IPS-NIHi11 (cell line): ENCODE data around the gene HOXB6.

ENCODE experiments used
- DNase-seq: peaks from one replicate; pipeline ENCODE4 v3.0.0; 2012; ENCODE audit warnings: mixed read lengths, low spot score

The HOXB6 gene

GRCh38 chr17:48565925-48566710, 38.7 kb downstream of the HOXB6 start:
- DNase-seq: no peak

- DNase-seq: no peak
These were observed 39.7 kb downstream of the HOXB6 start for GRCh38 chr17:48565022-48565554.

DNA sequence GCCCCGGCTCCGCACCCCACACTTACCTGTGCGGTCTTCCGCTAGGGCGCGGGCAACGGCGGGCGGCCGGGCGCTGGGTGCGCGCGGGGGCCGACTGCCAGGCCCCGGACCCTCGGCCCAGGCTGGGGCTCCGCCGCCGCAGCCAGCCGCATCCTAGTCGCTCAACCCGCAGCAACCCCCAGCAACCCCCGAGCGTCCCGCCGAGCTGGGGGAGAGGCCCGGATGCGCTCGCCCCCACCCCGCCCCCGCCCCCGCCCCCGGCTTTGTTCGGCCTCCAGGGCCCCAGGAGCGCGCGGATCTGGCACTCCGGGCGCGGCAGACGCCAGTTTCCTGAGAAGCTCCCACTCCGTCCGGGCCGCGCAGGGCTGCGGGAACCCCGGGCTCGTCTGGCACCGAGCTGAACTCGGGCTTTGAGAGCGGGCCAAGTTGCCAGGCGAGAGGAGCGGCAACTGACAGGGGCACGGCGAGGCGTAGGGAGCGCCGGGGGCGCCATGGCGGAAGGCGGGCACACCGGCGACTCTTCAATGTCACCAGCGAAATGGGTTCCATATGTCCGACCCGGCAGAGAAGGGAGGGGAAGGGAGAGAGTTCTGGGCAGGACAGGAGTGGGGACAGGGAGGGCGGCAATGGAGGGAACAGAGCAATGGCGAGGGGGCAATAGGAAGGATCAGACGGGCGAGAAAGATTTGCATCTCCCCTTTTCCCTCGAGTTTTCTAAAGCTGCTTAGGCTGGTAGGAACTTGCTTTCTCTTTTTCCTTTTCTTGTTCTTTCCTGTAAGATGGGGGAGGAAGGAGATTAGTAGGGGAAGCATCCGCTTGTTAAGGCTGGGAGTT, 40.4 kb downstream of the HOXB6 start:
- no peak for DNase-seq

GRCh38 chr17:48563867-48564187, 41.0 kb downstream of the HOXB6 start:
- no peak for DNase-seq

GRCh38 chr17:48563385-48563838, 41.4 kb downstream of the HOXB6 start:
- no peak for DNase-seq

DNA sequence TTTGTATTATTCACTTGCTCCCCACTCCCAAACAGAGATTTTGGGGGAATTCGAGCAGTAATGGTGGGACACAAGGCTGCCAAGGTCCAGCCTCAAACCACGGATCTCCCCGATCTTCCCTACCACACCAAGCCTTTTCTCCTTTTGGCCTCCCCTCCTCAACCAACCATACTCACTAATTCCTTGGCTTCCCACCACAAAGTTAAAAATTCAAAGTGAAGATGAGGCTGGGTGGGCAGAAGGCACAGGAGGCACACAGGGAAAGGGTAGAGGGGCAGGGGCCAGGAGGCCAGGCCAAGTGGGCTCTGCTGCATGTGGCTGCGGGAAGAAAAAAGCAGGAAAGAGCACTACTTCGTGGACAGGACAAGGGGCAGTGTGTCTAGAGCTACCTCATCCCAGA, 41.9 kb downstream of the HOXB6 start:
- no peak for DNase-seq

DNA sequence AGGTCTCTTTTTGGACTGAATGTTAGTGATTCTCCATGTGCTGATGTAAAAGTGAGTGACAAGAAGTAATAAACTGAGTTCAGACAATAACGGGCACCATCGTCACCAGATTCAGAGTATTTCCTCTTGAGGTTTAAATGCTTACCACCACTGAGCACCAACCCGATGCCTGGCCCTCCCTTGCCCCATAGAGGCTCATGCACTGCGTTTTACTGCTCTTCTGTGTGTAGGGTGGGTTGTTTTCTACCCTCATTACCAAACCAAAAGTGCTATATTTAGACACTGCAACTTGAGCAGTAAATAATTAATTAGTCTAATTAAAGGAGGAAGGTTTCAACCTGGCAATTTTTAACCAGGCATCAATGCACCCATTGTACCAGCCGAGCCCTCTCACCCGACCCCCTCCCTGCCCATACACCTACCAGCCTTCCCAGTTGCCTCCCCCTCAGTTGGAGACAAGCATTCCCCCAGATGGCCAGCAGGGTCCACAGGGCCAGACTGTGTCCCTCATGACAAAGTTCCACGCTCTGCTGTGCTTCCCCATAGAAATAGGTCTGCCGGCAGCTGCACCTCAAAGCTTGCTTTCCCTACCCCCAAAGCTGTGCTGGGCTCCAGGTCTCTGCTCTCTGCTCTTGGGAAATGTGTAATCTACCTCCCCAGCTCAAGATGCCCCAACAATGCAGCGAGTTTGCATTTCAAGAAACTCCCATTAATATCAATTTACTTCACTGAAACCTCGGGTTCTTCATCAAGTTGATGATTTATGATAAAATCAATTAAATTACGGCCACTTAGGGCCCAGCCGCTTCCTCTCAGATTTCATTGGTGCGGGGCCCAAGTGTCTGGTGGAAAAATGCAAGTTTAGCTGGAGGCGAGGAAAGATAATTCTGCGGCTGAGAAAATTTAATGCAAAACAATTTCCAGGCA, 42.6 kb downstream of the HOXB6 start:
- DNase-seq: no peak

DNA sequence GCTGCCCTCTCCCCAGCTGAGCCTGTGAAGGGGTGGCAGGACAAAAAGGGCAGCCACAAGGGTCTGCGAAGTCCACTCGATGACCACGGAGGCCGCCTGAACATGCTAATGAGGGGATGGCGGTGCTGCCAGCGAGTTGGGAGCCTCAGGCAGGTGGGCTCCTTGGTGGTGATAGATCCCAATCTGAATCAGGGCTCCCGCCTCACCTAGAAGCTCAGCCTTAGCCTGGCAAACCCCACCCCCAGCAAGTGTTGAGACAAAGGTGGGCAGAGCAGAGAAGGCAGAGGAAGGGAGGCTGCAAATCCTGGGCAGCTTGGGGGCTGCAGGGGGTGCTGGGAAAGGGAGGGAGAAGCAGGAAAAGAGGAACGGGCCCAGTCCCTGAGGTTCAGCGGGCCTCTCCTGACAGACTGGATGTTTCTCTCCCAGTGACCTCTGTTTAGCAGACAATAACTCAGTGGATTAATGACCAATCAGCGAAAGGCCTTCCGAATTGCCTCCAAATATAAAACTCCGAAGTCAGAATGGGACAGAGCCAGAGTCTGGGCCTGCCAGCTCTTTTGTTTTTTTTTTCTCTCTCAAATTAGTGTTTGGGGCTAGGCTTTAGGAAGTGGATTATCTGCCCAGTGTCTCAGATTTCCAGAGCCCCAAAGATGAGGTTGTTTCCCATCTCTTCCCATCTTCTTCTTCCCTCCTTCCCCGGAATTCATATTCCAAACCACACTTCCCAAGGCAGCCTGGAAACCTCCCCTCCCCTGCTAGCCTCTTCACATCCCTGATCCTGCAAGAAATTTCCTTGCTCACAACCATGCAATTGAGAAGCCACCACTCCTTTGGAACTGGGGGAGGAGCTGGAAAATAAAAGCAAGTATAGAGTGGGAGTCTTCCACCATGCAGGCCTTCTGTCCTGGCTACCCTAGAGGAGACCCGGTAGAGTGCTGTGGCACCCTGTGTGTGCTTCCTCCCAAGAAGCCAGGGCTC, 44.7 kb downstream of the HOXB6 start:
- DNase-seq: no peak

GRCh38 chr17:48559122-48559839, 45.5 kb downstream of the HOXB6 start:
- no peak for DNase-seq

GRCh38 chr17:48558831-48559121, 46.0 kb downstream of the HOXB6 start:
- no peak for DNase-seq

DNA sequence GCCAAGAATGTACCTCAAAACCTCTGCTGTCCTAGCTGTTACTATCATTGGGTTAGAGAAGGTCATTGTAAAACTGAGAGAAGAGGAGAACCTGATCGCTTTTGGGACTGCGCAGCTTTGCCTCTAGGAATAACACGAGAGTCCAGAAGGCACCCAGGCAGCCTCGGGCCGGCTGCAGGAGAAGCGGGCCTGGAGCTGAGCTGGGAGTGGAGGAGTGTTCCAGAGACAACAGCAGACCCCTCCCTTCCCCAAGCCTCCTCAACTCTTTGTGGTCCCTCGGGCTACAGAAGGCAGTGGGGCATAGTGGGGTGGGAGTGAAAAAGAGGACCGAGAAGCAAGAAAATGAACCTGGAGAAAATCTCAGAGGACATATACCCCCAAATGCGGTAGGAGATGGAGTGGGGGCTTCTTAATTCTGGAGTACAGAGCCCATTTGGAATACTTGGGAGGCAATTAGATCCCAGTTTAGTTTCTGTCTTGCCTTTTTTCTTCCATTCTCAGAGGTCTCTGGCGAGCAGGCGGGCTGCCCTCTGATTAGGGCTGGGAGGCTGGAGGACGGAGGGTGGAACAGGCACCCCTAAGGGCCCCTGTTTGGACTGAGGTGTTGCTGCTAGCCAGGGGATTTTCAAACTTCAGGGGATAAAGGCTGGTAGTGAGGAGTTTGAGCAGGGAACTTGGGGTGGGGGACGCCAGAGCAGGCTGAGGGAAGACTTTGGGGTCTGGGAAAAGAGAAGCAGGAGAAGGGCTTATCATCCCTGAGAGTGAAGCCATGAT, 46.5 kb downstream of the HOXB6 start:
- DNase-seq: no peak

GRCh38 chr17:48556576-48557401, 48.0 kb downstream of the HOXB6 start:
- DNase-seq: no peak

DNA sequence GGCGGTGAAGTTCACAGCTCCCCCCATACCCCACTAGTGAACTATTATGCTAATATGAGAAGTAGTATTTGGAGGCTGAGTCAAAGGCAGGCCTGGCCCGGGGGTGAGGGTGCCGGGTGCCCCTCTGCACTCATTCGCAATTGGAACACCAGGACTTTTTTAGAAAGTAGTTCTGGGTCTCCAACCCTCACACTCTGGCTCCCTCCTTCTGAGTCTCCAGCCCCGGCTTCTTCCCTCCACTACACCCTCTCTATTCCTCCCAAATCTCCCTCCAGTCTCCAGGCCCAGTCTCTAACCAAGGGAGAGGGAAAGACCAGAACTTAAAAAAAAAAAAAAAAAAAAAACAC, 48.6 kb downstream of the HOXB6 start:
- no peak for DNase-seq

GRCh38 chr17:48555258-48556228, 49.2 kb downstream of the HOXB6 start:
- DNase-seq: no peak

- DNase-seq: no peak
These were observed 50.2 kb downstream of the HOXB6 start for GRCh38 chr17:48554412-48555257.

- DNase-seq: no peak
These were observed 51.0 kb downstream of the HOXB6 start for GRCh38 chr17:48553826-48554225.

- DNase-seq: no peak
These were observed 51.6 kb downstream of the HOXB6 start for GRCh38 chr17:48553190-48553547.
